Measurements from ENCODE around the gene VPS29.

Gene VPS29

GRCh38 chr12:110444455-110444854, 57.5 kb downstream of the VPS29 start:
- DNase-seq, result no peak

Data from NCI-H774 (cell line).